Fibroblast of lung (primary cell): ENCODE measurements around the gene ITIH1. TPM values are rescaled to one million over a fixed set of nuclear protein-coding genes. Genes with fewer than 3 reads are reported as not detected.

ENCODE experiments used
- DNase-seq, 2 donors: peaks; one replicate each; pipeline versions ENCODE4 v3.0.0 to v3.0.0-alpha.2; 2010; ENCODE audit warnings: low read depth in 2 of 2
- H2AFZ ChIP-seq: 2 replicates; pipeline ENCODE4 v1.5.1; 2012; ENCODE audit warnings: low read length, control low read depth, inconsistent platforms
- H3K27ac ChIP-seq: 2 replicates; pipeline ENCODE4 v1.5.1; 2011; ENCODE audit warnings: low read length, control low read depth; ENCODE audit not compliant: insufficient read depth
- H3K27me3 ChIP-seq: 2 replicates; pipeline ENCODE4 v1.5.1; 2011; ENCODE audit warnings: mild to moderate bottlenecking, low read length; ENCODE audit not compliant: control insufficient read depth, insufficient read depth
- H3K36me3 ChIP-seq: 2 replicates; pipeline ENCODE4 v1.5.1; 2011; ENCODE audit warnings: low read length; ENCODE audit not compliant: control insufficient read depth, insufficient read depth
- H3K4me1 ChIP-seq: 2 replicates; pipeline ENCODE4 v1.5.1; 2011; ENCODE audit warnings: low read length; ENCODE audit not compliant: control insufficient read depth, insufficient read depth; ENCODE audit errors: extremely low read depth
- H3K4me2 ChIP-seq: 2 replicates; pipeline ENCODE4 v1.5.1; 2011; ENCODE audit warnings: low read length, control low read depth; ENCODE audit not compliant: insufficient read depth; ENCODE audit errors: extremely low read depth
- H3K4me3 ChIP-seq, 4 experiments: fragments of 200-600 bp in 1 of 4; sonication (generic) in 1 of 4; replicated peaks in 1 of 4; 2 replicates each; pipeline ENCODE4 v1.5.1; 2011 to 2016; ENCODE audit warnings: low read length in 4 of 4, low read depth in 3 of 4, mild to moderate bottlenecking in 3 of 4, control low read depth in 2 of 4, inconsistent platforms in 1 of 4, mixed read lengths in 1 of 4; ENCODE audit not compliant: insufficient read depth in 1 of 4; ENCODE audit errors: control extremely low read depth in 1 of 4
- H3K79me2 ChIP-seq: 2 replicates; pipeline ENCODE4 v1.5.1; 2012; ENCODE audit warnings: mild to moderate bottlenecking, low read length, inconsistent platforms; ENCODE audit not compliant: control insufficient read depth, insufficient read depth
- H3K9ac ChIP-seq: 2 replicates; pipeline ENCODE4 v1.5.1; 2011; ENCODE audit warnings: mild to moderate bottlenecking, low read length, control low read depth; ENCODE audit not compliant: insufficient read depth
- H3K9me3 ChIP-seq: 2 replicates; pipeline ENCODE4 v1.5.1; 2012; ENCODE audit warnings: low read depth, low read length; ENCODE audit not compliant: control insufficient read depth, insufficient read depth
- H4K20me1 ChIP-seq: 2 replicates; pipeline ENCODE4 v1.5.1; 2011; ENCODE audit warnings: low read length; ENCODE audit not compliant: control insufficient read depth, insufficient read depth; ENCODE audit errors: extremely low read depth
- CTCF ChIP-seq, 2 donors: IDR thresholded peaks in 1 of 2; conservative IDR thresholded peaks in 1 of 2; 1 replicate in 1 of 2; 2 replicates in 1 of 2; pipeline ENCODE4 v1.5.1; 2011 to 2012; ENCODE audit warnings: low read length in 2 of 2, control low read depth in 1 of 2, inconsistent platforms in 1 of 2, low read depth in 1 of 2, mild to moderate bottlenecking in 1 of 2
- EZH2 ChIP-seq: IDR thresholded peaks from 2 replicates; pipeline ENCODE4 v1.5.1; 2012; ENCODE audit warnings: low read length, control low read depth, mild to moderate bottlenecking; ENCODE audit errors: missing control alignments
- polyA plus RNA-seq, 2 donors: library from polyadenylated mRNA; depleted of rRNA in 1 of 2; stranded (reverse) in 1 of 2; unstranded in 1 of 2; fragments of >200 nt; gene quantifications; 2 replicates each; pipeline ENCODE4 v1.2.1, GENCODE V29; 2011 to 2012; ENCODE audit warnings: missing spikeins in 1 of 2
- total RNA-seq: library from RNA; depleted of rRNA; stranded (reverse); fragments of >200 nt; gene quantifications from 2 replicates; pipeline ENCODE4 v1.2.1, GENCODE V29; 2014

Gene ITIH1
- total and polyA plus RNA-seq, 2 donors (not counting 1 experiment from before 2014, with no cell fraction given): not detected

- Histone ChIP-seq H3K79me2 (no peaks in the 10 kb centered on the region), H2AFZ (no peak overlapping the region), H3K9ac (no peak overlapping the region), H3K4me2 (no peak overlapping the region), H3K9me3 (no peaks in the 10 kb centered on the region), H3K4me3 (no peak overlapping the region), H3K36me3 (no peaks in the 10 kb centered on the region), H4K20me1 (no peaks in the 10 kb centered on the region), H3K4me1 (peaks cover 15% of the 10 kb centered on the region), H3K27ac (no peak overlapping the region), H3K27me3 (no peaks in the 10 kb centered on the region)
- no peak for TF ChIP-seq EZH2
- no peak for TF ChIP-seq CTCF (conservative IDR thresholded peaks at IDR 0.05 in 1 of 2, IDR thresholded peaks at IDR 0.05 in 1 of 2; ENCODE audit: low read depth in 1 of 2, low read length in 2 of 2)
- DNase-seq: no peak
Measured at GRCh38 chr3:52836471-52836845, 59.1 kb downstream of the ITIH1 start.

GRCh38 chr3:52836986-52837385, 59.6 kb downstream of the ITIH1 start:
- no peak for TF ChIP-seq EZH2
- TF ChIP-seq CTCF (conservative IDR thresholded peaks at IDR 0.05 in 1 of 2, IDR thresholded peaks at IDR 0.05 in 1 of 2; ENCODE audit: low read depth in 1 of 2, low read length in 2 of 2): no peak
- Histone ChIP-seq H3K79me2 (no peaks in the 10 kb centered on the region), H3K27ac (no peak overlapping the region), H3K9ac (no peak overlapping the region), H3K36me3 (no peaks in the 10 kb centered on the region), H3K4me3 (no peak overlapping the region), H3K4me1 (peaks cover 14% of the 10 kb centered on the region), H3K9me3 (no peaks in the 10 kb centered on the region), H3K27me3 (no peaks in the 10 kb centered on the region), H3K4me2 (no peak overlapping the region), H2AFZ (no peak overlapping the region), H4K20me1 (no peaks in the 10 kb centered on the region)
- no peak for DNase-seq

- no peaks in the 10 kb centered on the region for H3K9me3 ChIP-seq
- no peak for DNase-seq
- no peak overlapping the region for H2AFZ ChIP-seq
Measured at GRCh38 chr3:52838561-52839267, 61.3 kb downstream of the ITIH1 start.

More at GRCh38 chr3:52838561-52839267, 61.3 kb downstream of the ITIH1 start:
- Histone ChIP-seq H3K27me3 (no peaks in the 10 kb centered on the region), H3K27ac (no peak overlapping the region), H3K4me3 (no peak overlapping the region), H3K79me2 (no peaks in the 10 kb centered on the region), H3K4me2 (no peak overlapping the region), H3K4me1 (peaks cover 11% of the 10 kb centered on the region), H3K9ac (no peak overlapping the region), H4K20me1 (no peaks in the 10 kb centered on the region), H3K36me3 (no peaks in the 10 kb centered on the region)
- no peak for TF ChIP-seq CTCF (conservative IDR thresholded peaks at IDR 0.05 in 1 of 2, IDR thresholded peaks at IDR 0.05 in 1 of 2; ENCODE audit: low read depth in 1 of 2, low read length in 2 of 2)
- no peak for TF ChIP-seq EZH2
